ENCODE results near the gene GNB5.
"Not testable (repeated sequence)": the region's sequence is repeated elsewhere in the genome, so short reads cannot be mapped to it uniquely, and the experiment has no call there.

Gene GNB5

GRCh38 chr15:52206446-52206845 lies 15.3 kb upstream of the GNB5 start:
- no peak for DNase-seq (ENCODE audit: low spot score)

GRCh38 chr15:52204657-52205056 lies 13.5 kb upstream of the GNB5 start:
- no peak for DNase-seq (ENCODE audit: low spot score)

GRCh38 chr15:52200831-52201365 lies 9.7 kb upstream of the GNB5 start:
- no peak for DNase-seq (ENCODE audit: low spot score)

- DNase-seq (ENCODE audit: low spot score): no peak
These were observed 8.1 kb upstream of the GNB5 start for GRCh38 chr15:52199271-52199670.

- DNase-seq (ENCODE audit: low spot score): no peak
These were observed 5.7 kb upstream of the GNB5 start for GRCh38 chr15:52196891-52197290.

- DNase-seq (ENCODE audit: low spot score): no peak
These were observed 2.6 kb upstream of the GNB5 start for GRCh38 chr15:52193791-52194190.

GRCh38 chr15:52193321-52193720 lies 2.1 kb upstream of the GNB5 start:
- no peak for DNase-seq (ENCODE audit: low spot score)

- DNase-seq (ENCODE audit: low spot score): no peak
These were observed 4.3 kb downstream of the GNB5 start for GRCh38 chr15:52186651-52187486.

- no peak for DNase-seq (ENCODE audit: low spot score)
These were observed 6.0 kb downstream of the GNB5 start for GRCh38 chr15:52185151-52185561.

GRCh38 chr15:52184721-52185120 lies 6.5 kb downstream of the GNB5 start:
- no peak for DNase-seq (ENCODE audit: low spot score)

GRCh38 chr15:52183562-52184173 lies 7.5 kb downstream of the GNB5 start:
- DNase-seq (ENCODE audit: low spot score): peak; percentile 25

- DNase-seq (ENCODE audit: low spot score): no peak
These were observed 9.0 kb downstream of the GNB5 start for GRCh38 chr15:52181938-52182780.

GRCh38 chr15:52180851-52181450 lies 10.2 kb downstream of the GNB5 start:
- DNase-seq (ENCODE audit: low spot score): no peak

- peak; percentile 38 for DNase-seq (ENCODE audit: low spot score)
These were observed 10.9 kb downstream of the GNB5 start for GRCh38 chr15:52180196-52180835.

- DNase-seq (ENCODE audit: low spot score): peak; percentile 92
These were observed 11.7 kb downstream of the GNB5 start for GRCh38 chr15:52179278-52180195.

- DNase-seq (ENCODE audit: low spot score): no peak
These were observed 12.4 kb downstream of the GNB5 start for GRCh38 chr15:52178765-52179164.

GRCh38 chr15:52172869-52173268 lies 18.3 kb downstream of the GNB5 start:
- no peak for DNase-seq (ENCODE audit: low spot score)

- DNase-seq (ENCODE audit: low spot score): no peak
These were observed 19.4 kb downstream of the GNB5 start for GRCh38 chr15:52171807-52172206.

GRCh38 chr15:52171386-52171785 lies 19.8 kb downstream of the GNB5 start:
- no peak for DNase-seq (ENCODE audit: low spot score)

GRCh38 chr15:52170199-52170598 lies 21.0 kb downstream of the GNB5 start:
- not testable (repeated sequence) for DNase-seq (ENCODE audit: low spot score)
